ENCODE data around the gene LCN1. TPM values are rescaled to one million over a fixed set of nuclear protein-coding genes. Genes with fewer than 3 reads are reported as not detected.

Gene LCN1
- total RNA-seq, 2 donors from 2014 or later, result not detected

DNA sequence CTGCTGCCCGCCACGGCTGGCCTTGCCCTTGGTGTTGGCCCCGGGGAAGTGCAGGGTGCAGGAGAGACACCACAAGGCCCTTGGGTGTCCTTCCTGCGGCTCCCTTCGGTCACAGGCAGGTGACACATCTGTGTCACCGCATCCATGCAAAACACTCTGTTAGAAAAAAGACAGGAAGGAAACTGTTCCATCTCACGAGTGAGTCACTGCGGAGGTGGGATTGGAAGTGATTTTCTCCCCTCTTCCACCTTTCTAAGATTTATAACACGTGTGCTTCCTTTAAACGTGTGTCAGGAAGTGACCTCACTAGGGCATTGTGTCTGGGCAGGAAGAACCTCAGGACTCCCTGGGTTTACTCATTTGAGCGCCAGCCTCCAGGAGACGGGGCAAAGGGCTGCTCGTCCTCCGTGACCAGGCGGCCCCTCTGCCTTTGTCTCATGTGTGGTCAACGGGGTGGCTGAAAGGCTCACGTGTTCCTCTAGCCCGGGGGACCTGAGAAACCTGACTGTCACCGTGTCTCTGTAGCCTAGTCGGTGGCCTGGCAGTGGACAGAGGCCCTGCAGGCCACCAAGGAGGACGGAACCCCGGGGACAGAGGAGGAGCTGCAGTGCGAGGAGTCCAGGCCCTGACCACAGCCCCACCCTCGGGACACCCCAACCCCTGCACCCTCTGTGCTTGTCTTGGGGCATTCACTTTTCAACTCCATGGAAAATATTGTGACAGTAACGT, 4.9 kb upstream of the LCN1 start:
- H3K27me3 ChIP-seq, result no peaks in the 10 kb centered on the region
- DNase-seq (ENCODE audit: low spot score), result no peak
- TF ChIP-seq CTCF (IDR thresholded peaks at IDR 0.05), result no peak
- H3K4me3 ChIP-seq, result no peak overlapping the region
- no peaks in the 10 kb centered on the region for H3K4me1 ChIP-seq
- no peak overlapping the region for H3K27ac ChIP-seq
- H3K36me3 ChIP-seq, result no peaks in the 10 kb centered on the region
- no peaks in the 10 kb centered on the region for H3K9me3 ChIP-seq

DNA sequence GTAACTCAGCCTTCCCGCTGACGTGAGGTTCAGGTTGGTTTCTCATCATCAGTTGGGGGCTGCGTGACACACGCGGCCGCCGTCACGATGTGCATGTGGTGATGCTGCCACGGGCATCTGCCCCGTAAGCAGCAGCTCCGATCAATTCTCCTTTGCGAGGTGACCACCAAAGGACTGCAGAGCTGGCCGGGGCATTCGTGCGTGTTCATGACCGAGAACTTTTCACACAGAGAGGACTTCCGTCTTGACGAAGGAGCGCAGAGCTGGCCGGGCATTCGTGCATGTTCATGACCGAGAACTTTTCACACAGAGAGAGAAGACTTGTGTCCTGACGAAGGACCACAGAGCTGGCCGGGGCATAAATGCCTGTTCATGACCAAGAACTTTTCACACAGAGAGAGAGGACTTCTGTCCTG, 3.8 kb upstream of the LCN1 start:
- Histone ChIP-seq H3K4me1 (no peaks in the 10 kb centered on the region), H3K9me3 (no peaks in the 10 kb centered on the region), H3K27ac (no peak overlapping the region), H3K27me3 (no peaks in the 10 kb centered on the region), H3K36me3 (no peaks in the 10 kb centered on the region), H3K4me3 (no peak overlapping the region)
- DNase-seq (ENCODE audit: low spot score), result no peak
- no peak for TF ChIP-seq CTCF (IDR thresholded peaks at IDR 0.05)

DNA sequence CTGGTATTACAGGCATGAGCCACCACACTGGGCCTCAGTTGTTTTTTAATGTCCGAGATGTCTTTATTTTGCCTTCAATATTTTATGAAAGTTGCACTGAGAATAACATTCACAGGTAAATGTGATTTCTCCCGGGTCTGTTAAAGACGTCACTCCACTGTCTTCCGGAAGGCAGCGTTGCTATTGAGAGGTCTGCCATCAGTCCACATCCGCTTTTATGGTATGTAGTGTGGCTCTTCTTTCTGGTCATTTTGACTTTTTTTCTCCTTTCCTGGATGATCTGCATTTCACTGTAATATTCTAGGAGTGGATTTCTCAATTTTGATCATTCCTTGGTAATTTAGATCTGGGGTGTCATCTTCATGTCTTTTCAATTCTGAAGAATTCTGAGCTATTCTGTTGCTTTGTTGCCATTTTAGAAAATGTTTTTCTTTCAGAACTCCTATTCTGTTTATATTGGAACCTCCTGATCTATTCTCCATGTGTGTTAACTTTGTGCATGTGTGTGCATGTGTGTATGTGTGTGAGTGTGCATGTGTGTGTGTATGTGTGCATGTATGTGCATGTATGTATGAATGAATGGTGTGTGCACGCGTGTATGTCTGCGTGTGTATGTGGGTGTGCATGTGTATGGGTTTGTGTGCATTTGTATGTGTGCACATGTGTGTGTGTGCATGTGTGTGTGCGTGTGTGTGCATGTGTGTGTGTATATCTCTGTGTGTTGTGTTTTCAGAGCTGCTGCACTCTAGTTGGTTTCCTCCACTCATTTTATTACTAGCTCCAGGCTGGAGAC, 1.9 kb upstream of the LCN1 start:
- no peaks in the 10 kb centered on the region for H3K27me3 ChIP-seq
- no peak for TF ChIP-seq CTCF (IDR thresholded peaks at IDR 0.05)
- DNase-seq (ENCODE audit: low spot score), result no peak
- no peak overlapping the region for H3K27ac ChIP-seq
- no peaks in the 10 kb centered on the region for H3K9me3 ChIP-seq
- H3K4me3 ChIP-seq, result no peak overlapping the region
- H3K4me1 ChIP-seq, result no peaks in the 10 kb centered on the region
- H3K36me3 ChIP-seq, result no peaks in the 10 kb centered on the region

- no peaks in the 10 kb centered on the region for H3K9me3 ChIP-seq
- H3K27me3 ChIP-seq, result no peaks in the 10 kb centered on the region
- no peak overlapping the region for H3K4me3 ChIP-seq
- no peaks in the 10 kb centered on the region for H3K36me3 ChIP-seq
- H3K4me1 ChIP-seq, result no peaks in the 10 kb centered on the region
- no peak for DNase-seq (ENCODE audit: low spot score)
- no peak for TF ChIP-seq CTCF (IDR thresholded peaks at IDR 0.05)
- no peak overlapping the region for H3K27ac ChIP-seq
Measured at GRCh38 chr9:135521608-135522095, 412 bp downstream of the LCN1 start.

- Histone ChIP-seq H3K9me3 (no peaks in the 10 kb centered on the region), H3K4me1 (no peaks in the 10 kb centered on the region), H3K4me3 (no peak overlapping the region), H3K36me3 (no peaks in the 10 kb centered on the region), H3K27ac (no peak overlapping the region), H3K27me3 (no peaks in the 10 kb centered on the region)
- TF ChIP-seq CTCF (IDR thresholded peaks at IDR 0.05), result no peak
- no peak for DNase-seq (ENCODE audit: low spot score)
Measured at GRCh38 chr9:135522137-135522877, 1.1 kb downstream of the LCN1 start.
